GM18499 (cell line): ENCODE measurements around the gene ATP8B3.
"Not testable (repeated sequence)": the region's sequence is repeated elsewhere in the genome, so short reads cannot be mapped to it uniquely, and the experiment has no call there.

Experiments used
- ATAC-seq: cut with Tn5 transposase; IDR thresholded peaks from one replicate; pipeline ENCODE4 v1.9.1; 2021; ENCODE audit warnings: moderate number of reproducible peaks; ENCODE audit not compliant: insufficient read depth, unreplicated experiment

The ATP8B3 gene

GRCh38 chr19:1805401-1806183, 6.5 kb downstream of the ATP8B3 start:
- ATAC-seq = no peak

GRCh38 chr19:1804858-1805257, 7.2 kb downstream of the ATP8B3 start:
- no peak for ATAC-seq

GRCh38 chr19:1799695-1800342, 12.3 kb downstream of the ATP8B3 start:
- ATAC-seq = no peak

GRCh38 chr19:1797313-1797712, 14.8 kb downstream of the ATP8B3 start:
- not testable (repeated sequence) for ATAC-seq

- no peak for ATAC-seq
Observed at GRCh38 chr19:1796395-1797142, 15.5 kb downstream of the ATP8B3 start.

- no peak for ATAC-seq
Observed at GRCh38 chr19:1794424-1795172, 17.5 kb downstream of the ATP8B3 start.

GRCh38 chr19:1791879-1792278, 20.2 kb downstream of the ATP8B3 start:
- no peak for ATAC-seq

- ATAC-seq = no peak
Observed at GRCh38 chr19:1790054-1790792, 21.9 kb downstream of the ATP8B3 start.

GRCh38 chr19:1789261-1790041, 22.6 kb downstream of the ATP8B3 start:
- ATAC-seq = no peak

GRCh38 chr19:1787116-1787515, 25.0 kb downstream of the ATP8B3 start:
- ATAC-seq = no peak

- no peak for ATAC-seq
Observed at GRCh38 chr19:1786668-1787067, 25.4 kb downstream of the ATP8B3 start.

GRCh38 chr19:1785310-1785709, 26.8 kb downstream of the ATP8B3 start:
- ATAC-seq = no peak

- no peak for ATAC-seq
Observed at GRCh38 chr19:1783874-1784273, 28.2 kb downstream of the ATP8B3 start.

GRCh38 chr19:1783354-1783753, 28.7 kb downstream of the ATP8B3 start:
- ATAC-seq = no peak

GRCh38 chr19:1782521-1782920, 29.6 kb downstream of the ATP8B3 start:
- ATAC-seq = no peak

GRCh38 chr19:1780272-1780958, 31.7 kb downstream of the ATP8B3 start:
- ATAC-seq = no peak

GRCh38 chr19:1779574-1779973, 32.5 kb downstream of the ATP8B3 start:
- no peak for ATAC-seq

GRCh38 chr19:1777149-1777548, 34.9 kb downstream of the ATP8B3 start:
- no peak for ATAC-seq
